ENCODE data around the gene CPOX. TPM values are rescaled to one million over a fixed set of nuclear protein-coding genes. Genes with fewer than 3 reads are reported as not detected.

Gene CPOX
- total and polyA plus RNA-seq, 2 of the 8 experiments (the other 6 are each of a cell fraction or from before 2014, with no cell fraction given): 17.4 to 27.0 TPM

DNA sequence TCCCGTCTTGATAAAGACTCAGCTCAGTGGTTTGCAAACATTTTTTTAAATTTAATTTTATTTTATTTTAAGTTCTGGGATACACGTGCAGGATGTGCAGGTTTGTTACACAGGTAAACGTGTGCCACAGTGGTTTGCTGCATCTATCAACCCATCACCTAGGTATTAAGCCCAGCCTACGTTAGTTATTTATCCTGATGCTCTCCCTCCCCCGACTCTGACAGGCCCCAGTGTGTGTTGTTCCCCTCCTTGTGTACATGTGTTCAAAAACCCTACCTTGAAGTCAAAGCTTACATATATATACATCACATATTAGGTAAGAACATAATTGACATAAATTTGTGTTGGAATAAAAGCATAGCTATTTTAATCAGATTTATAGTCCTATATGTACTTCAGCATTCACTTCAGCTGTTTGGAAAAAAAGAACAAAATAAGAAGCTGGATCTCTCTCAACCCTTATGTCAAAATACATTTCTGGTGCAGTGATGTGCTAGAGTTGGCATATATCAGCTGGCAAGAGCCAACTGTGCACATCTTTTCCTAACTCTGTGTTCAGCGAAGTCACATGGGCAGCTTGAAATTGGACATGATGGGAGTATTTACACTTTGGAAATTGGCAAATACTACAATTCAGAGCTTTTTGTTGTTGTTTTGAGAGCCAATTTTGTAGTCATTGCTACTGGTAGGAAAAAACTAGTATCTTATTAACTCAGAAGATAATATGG lies 35.1 kb downstream of the CPOX start:
- no peak overlapping the region for H3K56ac ChIP-seq (replicated peaks; ENCODE audit: insufficient read length, low read depth, low read length)
- FAIRE-seq (no peak), DNase-seq (ENCODE audit: low read depth in 1 of 2, low spot score in 2 of 2) (no peak)
- H2BK120ac ChIP-seq (replicated peaks; ENCODE audit: low read depth, low read length): no peak overlapping the region
- no peak overlapping the region for H3K23ac ChIP-seq (ENCODE audit: insufficient read length)
- H4K5ac ChIP-seq (ENCODE audit: insufficient read length, low read depth, low read length): no peak overlapping the region
- H3K9ac ChIP-seq (replicated peaks in 1 of 4; ENCODE audit: extremely low read depth in 1 of 4, low read depth in 3 of 4, low read length in 3 of 4): no peak overlapping the region
- H3K18ac ChIP-seq (ENCODE audit: extremely low read depth, low read length): no peak overlapping the region
- H3K36me3 ChIP-seq (ENCODE audit: control insufficient read depth in 2 of 4, insufficient read depth in 4 of 4, low read length in 3 of 4): no peaks in the 10 kb centered on the region
- H2BK12ac ChIP-seq (ENCODE audit: low read depth, low read length): no peak overlapping the region
- H2BK15ac ChIP-seq (ENCODE audit: low read length): no peak overlapping the region
- no peaks in the 10 kb centered on the region for H3K79me2 ChIP-seq (ENCODE audit: control insufficient read depth in 1 of 2, insufficient read depth in 2 of 2, low read length in 2 of 2)
- WGBS, 2 experiments (ENCODE audit: extremely low coverage in 1 of 2, insufficient coverage in 1 of 2, insufficient read length in 1 of 2, insufficient replicate concordance in 2 of 2, low coverage in 1 of 2, low lambda C conversion rate in 2 of 2, missing lambda C conversion rate in 1 of 2): 80% methylated on average over 6 of the region's 6 CpGs; no CpG with 5 or more reads in 1 of the 2 experiments
- H3K4me2 ChIP-seq (ENCODE audit: insufficient read depth in 1 of 2, low read depth in 2 of 2, low read length in 2 of 2): no peak overlapping the region
- H3K27me3 ChIP-seq (replicated peaks in 1 of 4; ENCODE audit: control insufficient read depth in 3 of 4, extremely low read depth in 1 of 4, insufficient read depth in 3 of 4, low read length in 3 of 4): no peaks in the 10 kb centered on the region
- H3K27ac ChIP-seq (ENCODE audit: low read depth, low read length): no peak overlapping the region
- H3K4me3 ChIP-seq (ENCODE audit: extremely low read depth in 1 of 4, insufficient read depth in 2 of 4, low read depth in 3 of 4, low read length in 4 of 4): no peak overlapping the region
- no peaks in the 10 kb centered on the region for H3K9me3 ChIP-seq (ENCODE audit: insufficient read depth in 2 of 2, low read depth in 1 of 2, low read length in 1 of 2)
- H2BK20ac ChIP-seq (ENCODE audit: low read length): no peak overlapping the region
- no peak overlapping the region for H2AFZ ChIP-seq (ENCODE audit: low read length)
- no peaks in the 10 kb centered on the region for H3K79me1 ChIP-seq (ENCODE audit: low read depth, low read length)
- H2BK5ac ChIP-seq (ENCODE audit: low read depth, low read length): no peak overlapping the region
- H3K4me1 ChIP-seq (replicated peaks in 1 of 4; ENCODE audit: control insufficient read depth in 3 of 4, insufficient read depth in 4 of 4, low read length in 3 of 4): no peaks in the 10 kb centered on the region
- no peak overlapping the region for H4K91ac ChIP-seq (replicated peaks; ENCODE audit: insufficient read length, low read length)
- H3K23me2 ChIP-seq (ENCODE audit: low read depth, low read length): no peaks in the 10 kb centered on the region
- H4K20me1 ChIP-seq (replicated peaks in 1 of 2; ENCODE audit: control insufficient read depth in 1 of 2, insufficient read depth in 2 of 2, low read length in 2 of 2): no peaks in the 10 kb centered on the region
- H4K8ac ChIP-seq (ENCODE audit: extremely low read depth, insufficient read depth, low read length): no peak overlapping the region
- H3K4ac ChIP-seq (replicated peaks; ENCODE audit: insufficient read length, low read depth, low read length): no peak overlapping the region
- H3K14ac ChIP-seq (ENCODE audit: insufficient read length): no peak overlapping the region
- ChIA-PET POLR2A (ENCODE audit: partially characterized antibody) (no interaction called here), CTCF (ENCODE audit: partially characterized antibody) (interaction anchor here (0.6 to 1.4 kb wide), 3 partner anchors 16 to 31 kb away, joined by 3 to 4 read pairs (median 3); no protein-coding TSS in a partner anchor)
- no peak overlapping the region for H2AK5ac ChIP-seq (ENCODE audit: low read depth, low read length)
- TF ChIP-seq BACH1 (IDR thresholded peaks at IDR 0.05; ENCODE audit: low read length) (no peak), POLR2AphosphoS5 (IDR thresholded peaks at IDR 0.05; ENCODE audit: low read depth, low read length) (no peak), SP4 (IDR thresholded peaks at IDR 0.05; ENCODE audit: low read length) (no peak), SAP30 (IDR thresholded peaks at IDR 0.05; ENCODE audit: insufficient read depth, insufficient replicate concordance, low read length) (no peak), TCF12 (IDR thresholded peaks at IDR 0.05; ENCODE audit: low read depth, low read length) (no peak), CREB1 (IDR thresholded peaks at IDR 0.05) (no peak), ZNF274 (IDR thresholded peaks at IDR 0.05; ENCODE audit: borderline replicate concordance, extremely low read depth, low read length) (no peak), POU5F1 (IDR thresholded peaks at IDR 0.05; ENCODE audit: low read depth, low read length) (no peak), HDAC2 (IDR thresholded peaks at IDR 0.05; ENCODE audit: borderline replicate concordance in 1 of 2, low read depth in 2 of 2, low read length in 2 of 2) (no peak), CEBPB (IDR thresholded peaks at IDR 0.05; ENCODE audit: low read depth, low read length) (no peak), SRF (IDR thresholded peaks at IDR 0.05; ENCODE audit: low read depth, low read length) (no peak), EZH2 (IDR thresholded peaks at IDR 0.05; ENCODE audit: low read depth, low read length, severe bottlenecking) (no peak)
- TF ChIP-seq, protein P1, sequence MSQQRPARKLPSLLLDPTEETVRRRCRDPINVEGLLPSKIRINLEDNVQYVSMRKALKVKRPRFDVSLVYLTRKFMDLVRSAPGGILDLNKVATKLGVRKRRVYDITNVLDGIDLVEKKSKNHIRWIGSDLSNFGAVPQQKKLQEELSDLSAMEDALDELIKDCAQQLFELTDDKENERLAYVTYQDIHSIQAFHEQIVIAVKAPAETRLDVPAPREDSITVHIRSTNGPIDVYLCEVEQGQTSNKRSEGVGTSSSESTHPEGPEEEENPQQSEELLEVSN (IDR thresholded peaks at IDR 0.05): no peak
